Fibroblast of the conjunctiva (primary cell): ENCODE results near the gene KCNAB3.

Experiments
- DNase-seq: peaks from one replicate; pipeline ENCODE4 v3.0.0-alpha.2; 2010; ENCODE audit warnings: low read depth

Gene KCNAB3

DNA sequence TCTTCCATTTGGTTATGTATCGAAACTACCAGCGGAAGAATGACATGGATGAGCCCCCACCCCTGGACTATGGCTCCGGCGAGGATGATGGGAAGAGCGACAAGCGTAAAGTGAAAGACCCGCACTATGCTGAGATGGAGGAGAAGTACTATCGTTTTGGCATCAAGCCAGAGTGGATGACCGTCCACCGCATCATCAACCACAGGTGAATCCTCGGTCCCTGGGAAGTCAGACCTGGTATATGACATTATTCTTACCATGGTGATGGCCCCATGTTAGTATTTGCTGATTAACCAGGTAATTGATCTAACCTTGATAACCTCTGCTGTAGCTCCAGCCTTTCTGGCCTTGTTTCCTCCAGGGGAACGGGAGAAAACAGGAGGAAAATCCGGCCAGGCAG, 32.6 kb downstream of the KCNAB3 start:
- DNase-seq: no peak

GRCh38 chr17:7894866-7895265, 34.8 kb downstream of the KCNAB3 start:
- DNase-seq: no peak

GRCh38 chr17:7894226-7894625, 35.4 kb downstream of the KCNAB3 start:
- no peak for DNase-seq

DNA sequence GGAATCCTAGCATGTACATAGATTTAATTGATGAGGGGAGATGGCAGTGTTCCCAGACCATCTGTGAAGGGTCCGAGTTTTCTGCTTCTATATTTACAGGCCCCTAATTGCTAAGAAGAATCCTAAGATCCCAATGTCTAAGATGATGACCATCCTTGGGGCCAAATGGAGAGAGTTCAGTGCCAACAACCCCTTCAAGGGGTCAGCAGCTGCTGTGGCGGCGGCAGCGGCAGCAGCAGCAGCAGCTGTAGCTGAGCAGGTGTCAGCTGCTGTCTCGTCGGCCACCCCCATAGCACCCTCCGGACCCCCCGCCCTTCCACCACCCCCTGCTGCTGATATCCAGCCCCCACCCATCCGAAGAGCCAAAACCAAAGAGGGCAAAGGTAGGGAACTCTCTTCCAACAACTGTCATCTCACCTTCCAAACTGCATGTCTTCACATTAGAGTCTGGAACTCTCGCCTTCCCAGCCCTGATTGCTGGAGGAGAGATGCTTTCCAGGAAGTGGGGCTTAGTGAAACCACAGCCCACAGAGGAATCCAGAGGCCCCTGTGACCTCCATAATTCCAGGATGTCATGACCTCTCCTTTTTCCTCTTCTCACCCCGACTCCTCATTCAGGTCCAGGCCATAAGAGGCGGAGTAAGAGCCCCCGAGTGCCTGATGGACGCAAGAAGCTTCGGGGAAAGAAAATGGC, 36.3 kb downstream of the KCNAB3 start:
- DNase-seq: no peak

DNA sequence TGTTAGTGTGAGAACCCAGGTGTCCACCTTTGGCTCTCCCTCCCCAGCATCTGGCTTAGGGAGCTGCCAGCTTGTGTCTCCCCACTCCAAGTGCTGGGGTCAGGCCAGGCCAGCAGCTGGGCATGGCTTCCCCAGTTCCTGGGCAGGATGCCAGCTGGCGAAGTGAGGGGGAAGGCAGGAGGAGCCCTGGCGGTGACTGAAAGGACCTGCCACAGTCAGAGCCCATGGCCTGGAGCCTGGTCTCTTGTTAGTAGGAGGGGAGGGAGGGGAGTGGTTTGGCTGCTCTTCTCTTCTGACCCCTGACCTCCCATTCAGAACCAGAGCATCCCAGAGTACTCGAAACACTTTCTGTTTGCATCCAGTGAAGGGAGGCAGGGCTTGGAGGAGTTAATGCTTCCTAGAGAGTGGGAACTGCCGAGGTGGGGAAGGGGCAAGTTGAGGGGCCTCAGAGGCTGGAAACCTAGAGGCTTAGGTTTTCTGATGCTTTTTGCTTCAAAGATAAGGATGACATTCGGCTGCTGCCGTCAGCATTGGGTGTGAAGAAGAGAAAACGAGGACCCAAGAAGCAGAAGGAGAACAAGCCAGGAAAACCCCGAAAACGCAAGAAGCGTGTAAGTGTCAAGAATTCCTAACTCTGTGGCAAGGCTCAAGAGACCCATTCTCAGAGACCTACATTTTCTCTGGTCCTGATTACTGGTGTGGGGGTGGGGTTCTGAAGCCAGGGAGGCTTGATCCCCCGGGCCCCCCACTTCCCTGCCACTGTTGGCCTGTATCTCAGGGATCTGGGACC, 40.3 kb downstream of the KCNAB3 start:
- peak; percentile 98 for DNase-seq

DNA sequence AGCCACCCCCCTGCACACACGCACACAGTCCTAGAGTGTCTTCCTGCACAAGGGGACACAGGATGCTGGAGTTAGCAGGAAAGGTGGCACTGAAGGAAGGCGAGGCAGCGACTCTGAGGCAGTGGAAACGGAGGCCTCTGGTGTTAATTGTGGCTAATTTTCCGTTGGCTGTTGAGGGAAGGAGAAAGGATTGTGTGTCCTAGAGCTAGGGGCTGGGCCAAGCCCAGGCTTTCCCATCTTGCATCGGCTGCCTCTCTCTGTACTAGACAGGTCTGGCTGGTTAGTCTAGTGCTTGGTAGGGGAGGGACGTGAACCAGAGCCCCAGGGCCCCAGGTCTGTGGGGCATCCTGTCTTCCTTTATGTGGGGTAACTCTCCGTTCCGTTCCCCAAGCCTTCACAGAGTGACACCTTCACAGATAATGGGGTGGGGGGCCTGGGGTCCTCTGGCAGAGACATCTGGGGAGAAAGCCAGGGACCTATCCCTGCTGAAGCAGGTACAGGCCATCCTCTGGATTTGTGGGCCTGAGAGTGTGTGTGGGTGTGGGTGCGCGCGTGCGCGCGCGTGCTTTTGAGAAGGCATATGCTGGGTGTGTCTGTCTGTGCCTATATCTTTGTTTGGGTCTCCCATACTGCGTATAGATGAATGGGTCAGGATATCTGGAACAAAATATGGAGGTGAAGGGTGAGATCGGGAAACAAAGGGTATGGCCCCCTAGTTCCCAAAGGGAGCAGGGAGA, 41.3 kb downstream of the KCNAB3 start, which contains the start of gene CHD3:
Gene CHD3 (plus strand): TSS at position 606 of the 737 bp plus-strand sequence. CDS start 212 bp downstream, outside the sequence.
- DNase-seq: no peak

- peak; percentile 94 for DNase-seq
Observed at GRCh38 chr17:7887482-7888183, 42.0 kb downstream of the KCNAB3 start.

DNA sequence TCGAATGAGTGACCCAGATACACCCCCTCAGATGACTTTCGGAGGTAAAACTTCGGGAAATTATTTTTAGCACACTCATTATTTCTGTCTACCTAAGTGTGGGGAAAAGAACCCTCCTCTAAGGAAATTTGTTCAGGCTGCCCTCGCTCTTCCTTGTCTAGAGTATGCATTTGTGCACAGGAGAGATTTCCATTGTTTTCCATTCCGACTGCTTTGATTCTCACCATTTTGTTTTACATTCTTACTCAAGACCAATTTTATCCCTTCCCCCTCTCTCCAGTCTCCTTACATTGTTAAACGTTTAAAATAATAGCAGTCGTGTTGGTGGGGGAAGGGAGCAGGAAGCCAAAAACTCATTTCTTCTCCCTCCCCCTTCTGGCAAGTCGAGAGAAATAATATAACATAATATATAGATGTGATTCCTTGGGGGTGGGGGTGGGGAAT, 42.6 kb downstream of the KCNAB3 start:
- DNase-seq: no peak

- DNase-seq: no peak
Observed at GRCh38 chr17:7886227-7887037, 43.2 kb downstream of the KCNAB3 start.

DNA sequence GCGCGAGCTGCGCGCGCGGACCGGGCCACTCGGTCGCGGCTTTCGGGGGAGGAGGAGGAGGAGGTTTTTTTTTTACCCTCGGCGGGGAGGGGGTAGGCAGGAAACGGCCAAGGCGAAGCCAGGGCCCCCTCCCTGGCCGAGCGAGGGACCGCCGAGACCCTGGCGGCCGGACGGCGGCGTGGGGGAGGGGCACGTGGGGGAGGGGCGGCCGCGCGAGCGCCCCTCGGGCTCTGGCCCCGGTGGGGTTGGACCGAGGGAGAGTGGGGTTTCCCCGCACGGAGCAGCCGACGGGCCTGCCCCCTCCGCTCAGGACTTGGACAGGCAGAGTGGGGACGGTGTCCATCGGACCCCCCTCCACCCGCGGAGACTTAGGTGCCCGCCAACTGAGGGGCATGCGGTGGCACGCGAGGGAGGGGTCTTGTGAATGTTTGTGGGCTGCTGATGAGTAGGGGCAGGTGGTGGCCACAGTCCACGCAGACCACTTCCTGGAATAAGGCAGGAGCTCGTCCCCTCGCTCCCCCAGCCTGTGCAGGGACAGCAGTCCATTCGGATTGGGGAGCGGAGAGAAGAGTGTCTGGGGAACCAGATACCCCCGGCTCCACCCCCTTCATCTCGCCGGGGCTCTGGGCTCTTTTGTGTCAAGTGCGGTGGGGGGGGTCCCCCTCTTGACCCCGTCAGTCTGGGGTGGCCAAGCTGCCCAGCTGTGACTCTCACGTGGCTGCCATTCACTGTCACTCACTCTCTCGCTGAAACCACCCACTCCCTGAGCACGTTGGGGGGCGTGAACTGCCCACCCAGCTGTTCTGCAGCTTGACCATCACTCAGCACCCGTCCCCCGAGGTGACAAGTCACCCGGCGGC, 44.1 kb downstream of the KCNAB3 start:
- no peak for DNase-seq

DNA sequence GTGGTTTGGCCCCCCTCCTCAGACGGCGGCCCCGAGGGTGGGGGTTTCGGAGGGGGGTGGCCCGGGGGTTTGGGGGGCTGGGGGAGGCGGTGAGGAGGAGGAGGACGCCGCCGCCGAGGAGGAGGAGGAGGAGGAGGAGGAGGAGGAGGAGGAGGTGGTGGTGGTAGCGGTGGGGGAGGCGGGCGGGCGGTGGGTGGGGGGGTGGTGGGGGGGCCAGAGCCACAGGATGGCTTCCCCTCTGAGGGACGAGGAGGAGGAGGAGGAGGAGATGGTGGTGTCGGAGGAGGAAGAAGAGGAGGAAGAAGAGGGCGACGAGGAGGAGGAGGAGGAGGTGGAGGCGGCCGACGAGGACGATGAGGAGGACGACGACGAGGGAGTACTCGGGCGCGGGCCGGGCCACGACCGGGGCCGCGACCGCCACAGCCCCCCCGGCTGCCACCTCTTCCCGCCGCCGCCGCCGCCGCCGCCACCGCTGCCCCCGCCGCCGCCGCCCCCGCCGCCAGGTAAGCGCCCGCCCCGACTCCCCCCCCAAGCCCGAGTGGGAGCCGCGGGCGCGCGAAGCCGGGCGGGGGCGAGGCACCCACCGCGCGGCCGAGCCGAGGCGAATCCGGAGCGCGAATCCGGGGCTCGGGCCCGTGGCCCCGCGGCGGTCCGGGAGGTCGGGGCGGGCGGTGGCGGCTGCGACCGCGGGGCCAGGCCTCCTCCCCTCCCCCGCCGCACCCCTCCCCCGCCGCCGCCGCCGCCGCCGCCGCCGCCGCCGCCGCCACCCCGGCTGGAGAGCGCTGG, 44.9 kb downstream of the KCNAB3 start:
- DNase-seq: no peak

- no peak for DNase-seq
Observed at GRCh38 chr17:7883781-7884386, 45.8 kb downstream of the KCNAB3 start.

DNA sequence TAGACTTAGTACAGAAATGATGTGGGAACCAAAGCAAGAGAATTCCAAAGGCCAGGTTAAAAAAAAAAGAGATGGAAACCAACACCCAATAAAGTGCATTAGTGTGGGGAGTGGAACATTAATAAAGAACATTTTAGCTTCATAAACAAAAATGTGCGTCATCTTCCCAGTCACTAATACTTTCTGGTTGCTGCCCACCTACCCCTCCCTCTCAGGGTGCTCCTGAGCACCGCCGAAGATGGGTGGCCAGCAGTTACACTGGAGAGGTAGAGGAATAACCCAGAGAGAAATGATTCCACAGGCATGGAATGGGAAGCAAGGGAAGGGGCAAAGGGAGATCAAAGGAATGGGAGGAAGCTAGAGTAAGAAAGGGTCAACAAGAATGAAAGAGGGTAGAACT, 47.0 kb downstream of the KCNAB3 start:
- DNase-seq: no peak

DNA sequence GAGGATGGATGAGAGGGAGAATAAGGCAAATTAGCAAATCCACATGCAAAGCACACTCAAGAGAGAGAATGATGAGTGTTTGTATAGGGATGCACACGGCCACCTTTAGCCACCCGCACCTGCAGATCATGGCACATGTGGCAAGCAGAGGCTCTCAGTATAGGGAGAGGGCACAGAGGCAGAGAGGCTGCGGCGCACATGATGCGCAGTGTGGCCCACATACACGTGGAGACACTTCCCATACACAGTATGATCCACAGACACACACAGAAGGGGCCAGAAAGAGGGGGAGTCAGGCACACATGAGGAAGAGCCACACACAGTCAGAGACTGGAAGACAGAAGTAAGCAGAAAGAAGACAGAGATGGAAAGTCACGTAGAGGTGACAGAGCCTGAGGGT, 47.6 kb downstream of the KCNAB3 start:
- DNase-seq: no peak

- no peak for DNase-seq
Observed at GRCh38 chr17:7881276-7882054, 48.2 kb downstream of the KCNAB3 start.

DNA sequence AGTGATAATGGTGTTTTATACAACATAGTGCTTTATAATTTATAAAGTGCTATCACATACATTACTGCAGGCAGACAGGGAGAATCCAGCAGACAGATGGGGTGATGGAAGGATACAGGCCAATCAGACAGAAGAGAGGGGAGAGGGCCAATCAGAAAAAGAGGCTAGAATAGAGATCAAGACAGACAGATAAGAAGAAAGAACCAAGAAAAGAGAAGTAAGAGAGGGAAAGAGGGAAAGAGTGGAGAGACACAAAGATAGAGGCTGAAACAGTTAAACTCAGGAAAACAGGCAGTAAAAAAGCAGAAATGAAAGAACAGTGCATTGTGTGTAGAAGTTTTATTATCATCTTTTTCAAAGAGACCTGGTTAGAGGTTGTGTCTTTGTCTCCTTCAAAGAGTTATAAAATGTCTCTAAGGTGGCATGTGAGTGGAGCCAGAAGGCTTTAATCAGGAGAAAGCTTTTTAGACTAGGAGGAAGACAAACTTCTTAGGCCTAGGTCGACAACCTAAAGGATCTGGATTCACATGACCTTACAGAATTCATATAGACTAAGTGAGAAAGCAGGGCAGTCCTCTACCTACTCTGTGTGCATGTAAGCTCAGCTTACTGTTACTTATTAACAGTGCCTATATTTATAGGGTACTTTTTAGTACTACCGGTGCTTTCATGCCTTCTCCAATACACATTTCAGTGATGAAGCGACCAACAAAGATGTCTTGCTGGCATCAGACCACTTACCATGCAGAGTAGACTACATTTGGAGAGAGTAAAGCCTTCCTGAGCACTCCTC, 49.4 kb downstream of the KCNAB3 start:
- no peak for DNase-seq

- DNase-seq: no peak
Observed at GRCh38 chr17:7878234-7878633, 51.4 kb downstream of the KCNAB3 start.
